NCI-H226 (cell line): ENCODE measurements around the gene EPB41L1.
A peak's percentile ranks its signal among the peaks of the same experiment; 100 is the strongest.

Experiments
- DNase-seq: peaks from one replicate; pipeline ENCODE4 v3.0.0-alpha.2; 2015

Gene EPB41L1

DNA sequence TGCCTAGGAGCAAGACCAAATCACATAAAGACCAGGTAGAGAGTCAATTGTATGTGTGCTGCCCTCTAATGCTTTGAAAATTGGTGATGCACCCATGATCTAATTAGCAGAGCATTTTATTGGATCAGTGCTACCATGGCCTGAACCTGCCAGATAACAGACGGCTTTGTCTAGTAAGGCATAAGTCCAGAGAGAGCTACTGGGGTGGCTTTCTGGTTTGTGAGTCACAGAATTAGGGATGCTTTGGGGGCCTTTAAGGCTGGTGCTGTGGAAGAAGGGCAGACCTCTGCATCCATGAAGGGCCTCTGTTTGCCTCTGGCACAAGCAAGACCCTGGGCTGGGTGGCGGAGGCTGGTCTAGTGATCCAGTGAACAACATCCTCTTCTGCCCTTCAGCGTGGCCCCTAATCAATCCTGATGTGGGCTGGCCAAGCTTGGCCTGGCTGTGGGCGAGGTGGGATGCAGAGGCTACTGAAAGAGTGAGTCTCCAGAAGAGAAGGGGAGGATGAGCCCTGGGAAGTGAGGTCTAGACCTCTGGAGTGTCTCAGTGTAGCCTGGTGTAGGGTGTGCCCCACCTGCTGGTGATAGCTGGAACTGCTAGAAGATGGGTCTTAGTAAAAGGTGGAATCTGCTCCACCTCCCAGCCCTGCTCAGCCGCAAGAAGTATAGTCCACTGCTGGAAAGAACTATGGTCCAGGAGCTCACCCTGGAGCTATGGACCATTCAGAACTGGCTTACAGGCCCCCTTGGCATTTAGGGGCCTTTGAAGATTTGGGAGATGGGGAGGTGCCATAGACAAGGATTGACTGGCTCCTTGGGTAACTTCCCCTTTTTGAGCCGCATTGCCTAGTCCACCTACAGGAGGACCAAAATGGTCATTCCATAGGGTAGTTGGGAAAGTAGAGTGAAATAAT is 45.1 kb downstream of the EPB41L1 start:
- DNase-seq = peak; percentile 28

DNA sequence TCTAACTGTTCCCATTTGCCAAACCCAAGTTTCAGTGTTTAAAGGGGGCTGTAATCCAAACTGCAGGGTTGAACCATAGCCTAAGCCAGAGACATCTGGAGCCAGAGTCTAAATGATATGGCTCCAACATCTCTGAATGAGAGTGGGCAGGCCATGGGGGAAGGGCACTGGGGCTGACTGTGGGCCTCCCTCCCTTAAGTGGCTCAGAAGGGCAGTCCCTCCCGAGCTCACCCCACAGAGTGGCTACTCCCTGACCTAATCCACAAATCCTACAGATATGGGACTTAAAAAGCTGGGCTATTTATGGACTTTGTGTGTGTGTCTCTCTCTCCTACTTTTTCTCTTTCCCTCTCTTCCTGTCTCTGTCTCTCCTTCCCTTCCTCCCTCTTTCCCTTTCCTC is 45.9 kb downstream of the EPB41L1 start:
- no peak for DNase-seq

DNA sequence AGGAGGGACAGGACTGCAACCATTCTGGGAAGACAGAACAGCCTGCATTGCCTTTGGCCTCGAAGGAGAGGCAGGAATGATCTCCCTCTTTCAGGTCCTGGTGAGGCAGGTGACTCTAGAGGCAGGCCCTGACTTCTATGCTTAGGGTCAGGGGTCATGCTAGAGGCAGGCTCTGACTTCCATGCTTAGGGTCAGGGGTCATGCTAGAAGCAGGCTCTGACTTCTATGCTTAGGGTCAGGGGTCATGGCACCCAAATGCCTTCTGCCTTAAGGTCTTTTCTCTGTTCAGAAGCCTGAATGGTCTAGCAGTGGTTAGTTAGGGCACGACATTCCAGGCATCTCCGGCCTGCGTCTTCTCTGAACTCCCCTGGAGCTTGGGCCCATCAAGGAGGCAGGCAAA is 46.7 kb downstream of the EPB41L1 start:
- DNase-seq = no peak

DNA sequence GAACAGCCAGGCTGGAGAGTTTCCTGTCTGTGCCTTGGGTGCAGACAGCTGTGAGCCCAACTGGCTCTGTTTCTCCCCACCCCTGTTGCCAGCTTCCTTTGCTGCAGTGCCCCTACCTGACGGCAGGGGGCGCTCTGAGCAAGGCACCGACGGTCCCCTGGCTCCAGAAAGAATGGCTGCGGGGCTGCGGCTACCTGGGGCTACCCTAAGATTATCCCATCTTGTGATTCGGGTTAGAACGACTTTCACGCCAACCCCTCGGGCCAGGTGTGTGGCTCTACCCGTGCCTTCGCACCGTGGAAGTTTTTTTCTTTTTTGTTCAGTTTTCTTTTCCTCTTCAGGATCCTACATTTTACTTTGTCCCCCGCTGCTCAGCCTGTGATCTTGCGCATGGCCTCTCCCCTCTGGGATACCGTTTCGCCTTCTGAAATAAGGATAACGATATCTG is 48.4 kb downstream of the EPB41L1 start:
- DNase-seq = peak; percentile 24

DNA sequence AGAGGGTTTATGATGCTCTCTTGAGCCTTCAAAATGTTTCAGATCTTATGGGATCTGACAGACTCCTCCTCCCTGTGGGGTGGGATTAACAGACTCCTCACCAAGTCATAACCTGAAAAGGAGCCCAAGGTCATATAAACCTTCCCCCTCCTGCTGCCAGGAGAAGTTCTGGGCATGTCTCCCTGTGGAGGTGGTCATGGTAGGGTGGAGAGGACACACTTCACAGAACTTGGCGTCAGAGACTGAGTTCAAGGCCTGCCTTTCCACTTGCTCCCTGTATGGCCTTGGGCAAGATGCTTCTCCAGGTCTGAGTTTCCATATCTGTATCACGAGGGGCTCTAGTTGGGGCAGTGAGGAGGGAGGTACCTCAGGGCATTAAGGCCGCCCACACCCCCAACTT is 49.3 kb downstream of the EPB41L1 start:
- no peak for DNase-seq

DNA sequence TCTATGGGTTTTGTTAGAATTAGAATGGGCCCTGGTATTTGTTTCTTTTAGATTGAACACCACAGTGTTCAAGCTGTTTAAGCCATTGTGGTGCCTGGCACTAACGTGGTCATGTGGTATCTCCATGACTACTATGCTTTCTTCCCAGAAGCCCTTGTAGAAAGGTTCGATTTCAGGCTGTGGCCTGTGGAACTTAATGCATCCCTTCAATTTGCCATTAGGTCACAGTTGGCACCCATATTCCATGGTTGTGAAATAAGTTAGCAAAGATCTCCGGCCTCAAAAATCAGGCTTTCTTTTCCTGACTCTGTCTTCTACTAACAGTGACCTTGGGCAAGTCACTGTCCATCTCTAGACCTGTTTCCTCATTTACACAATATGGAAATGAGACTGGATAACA is 50.5 kb downstream of the EPB41L1 start:
- no peak for DNase-seq

DNA sequence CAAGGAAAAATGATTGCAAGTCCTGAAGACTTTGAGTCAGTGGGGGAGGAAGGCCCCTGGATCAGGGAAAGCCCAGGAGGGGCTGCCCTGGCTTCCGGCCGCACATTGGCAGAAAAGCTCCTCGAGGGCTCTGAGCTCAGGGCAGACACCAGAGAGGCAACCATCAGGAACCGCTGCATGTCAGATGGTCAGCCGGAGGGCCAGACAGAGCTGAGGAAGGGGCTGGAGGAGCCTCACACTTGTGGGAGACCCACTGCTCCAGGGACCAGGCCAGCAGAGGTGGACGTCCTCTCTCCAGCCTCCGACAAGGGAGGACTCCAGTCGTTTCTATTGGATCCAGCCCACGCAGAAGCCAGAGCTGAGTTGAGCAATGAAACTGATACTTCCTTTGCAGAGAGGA is 51.5 kb downstream of the EPB41L1 start:
- no peak for DNase-seq

DNA sequence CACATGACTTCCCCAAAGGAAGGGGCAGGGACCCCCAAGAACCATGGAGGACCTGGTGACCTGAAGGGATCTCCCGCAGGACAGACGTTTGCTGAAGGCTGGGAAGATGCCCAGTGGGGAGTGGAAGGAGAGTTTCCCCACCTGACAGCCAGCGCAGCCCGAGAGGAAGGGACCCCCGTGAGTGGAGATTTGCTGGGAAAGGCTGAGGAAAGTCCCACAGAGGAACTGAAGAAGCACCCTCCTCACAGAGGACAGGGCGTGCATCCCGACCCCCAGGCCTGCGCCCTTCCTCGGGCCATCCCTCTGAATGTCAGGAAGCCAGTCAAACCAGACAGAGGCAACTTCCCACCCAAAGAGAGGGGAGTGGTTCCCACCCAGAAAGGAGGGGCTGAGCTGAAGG is 52.1 kb downstream of the EPB41L1 start:
- DNase-seq = no peak

DNA sequence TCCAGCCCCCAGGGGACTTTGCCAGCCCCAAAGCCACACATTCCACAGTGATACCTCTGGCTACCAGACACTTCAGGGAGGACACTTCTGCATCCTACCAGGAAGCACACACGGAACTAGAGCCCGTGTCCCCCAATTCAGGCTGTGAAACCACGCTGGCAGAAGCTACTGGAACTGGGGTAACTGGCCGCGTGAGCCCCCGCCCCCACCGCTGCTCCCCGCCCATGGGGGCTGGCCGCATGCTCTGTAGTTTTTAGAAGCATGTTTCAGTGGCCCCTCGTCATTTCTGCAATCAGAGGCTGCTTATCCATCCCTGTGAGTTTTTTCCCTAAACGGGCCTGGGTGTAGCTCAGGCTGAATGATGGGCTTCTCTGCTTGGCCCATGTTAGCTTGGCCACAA is 53.1 kb downstream of the EPB41L1 start:
- DNase-seq = no peak

DNA sequence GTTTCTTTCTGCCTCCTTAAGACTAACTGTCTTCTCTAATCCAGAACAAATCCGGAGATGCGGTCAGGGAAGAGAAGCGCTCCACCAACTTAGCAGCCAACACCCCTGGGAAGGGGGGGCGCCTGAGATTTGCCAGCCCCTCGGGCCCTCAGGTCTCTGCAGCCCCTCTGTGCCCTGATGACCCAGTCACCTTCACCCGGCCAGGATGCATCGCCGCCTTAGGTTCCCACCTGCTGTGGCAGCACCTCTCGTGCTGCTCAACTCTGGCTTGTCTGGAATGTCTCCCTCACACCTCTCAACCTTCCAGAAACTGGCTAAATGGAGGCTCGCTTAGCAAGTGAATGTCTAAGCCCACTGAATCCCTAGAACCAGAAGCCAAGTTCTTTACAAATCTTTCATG is 53.7 kb downstream of the EPB41L1 start:
- DNase-seq = no peak

DNA sequence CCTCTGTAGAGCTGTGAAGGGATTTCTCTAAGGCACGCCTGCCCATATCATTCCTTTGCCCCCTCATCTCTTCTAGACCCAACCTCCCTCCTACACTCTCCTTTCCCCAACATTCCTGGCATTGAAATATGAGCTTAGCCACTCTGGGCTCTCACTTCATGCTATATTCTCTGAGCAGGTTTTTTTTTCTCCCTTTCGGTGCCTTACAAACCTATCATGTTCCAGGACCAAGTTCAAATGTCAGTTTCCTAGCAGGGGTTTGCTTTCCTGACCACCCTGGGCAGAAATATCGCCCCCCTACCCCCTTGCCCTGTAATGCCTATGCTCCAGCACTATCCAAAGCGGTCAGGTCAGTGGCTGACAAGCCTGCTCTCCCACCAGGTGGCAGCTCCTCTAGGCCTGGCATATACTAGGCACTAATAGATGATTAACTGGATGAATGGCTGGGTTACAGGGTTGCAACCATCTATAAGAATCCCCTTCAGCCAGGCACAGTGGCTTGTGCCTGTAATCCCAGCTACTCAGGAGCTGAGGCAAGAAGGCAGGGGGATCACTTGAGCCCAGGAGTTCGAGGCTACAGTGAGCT is 56.0 kb downstream of the EPB41L1 start:
- DNase-seq = no peak

DNA sequence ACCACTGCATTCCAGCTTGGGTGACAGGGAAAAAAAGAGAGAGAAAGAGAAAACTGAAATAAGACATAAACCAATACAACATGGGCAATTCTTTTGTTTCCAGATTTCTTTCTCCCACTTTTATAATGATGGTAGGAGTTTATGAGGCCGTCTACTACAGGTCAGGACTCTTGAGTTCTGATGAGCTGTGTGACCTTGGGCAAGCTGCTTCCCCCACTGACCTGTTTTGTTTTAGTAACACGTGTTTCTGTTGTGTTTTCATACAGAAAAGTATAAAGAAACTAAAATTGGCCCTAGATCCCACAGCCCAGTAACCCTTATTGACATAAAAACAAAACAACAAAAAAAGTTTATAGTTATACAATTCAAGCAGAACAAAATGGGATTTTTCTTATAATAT is 58.8 kb downstream of the EPB41L1 start:
- DNase-seq = no peak

DNA sequence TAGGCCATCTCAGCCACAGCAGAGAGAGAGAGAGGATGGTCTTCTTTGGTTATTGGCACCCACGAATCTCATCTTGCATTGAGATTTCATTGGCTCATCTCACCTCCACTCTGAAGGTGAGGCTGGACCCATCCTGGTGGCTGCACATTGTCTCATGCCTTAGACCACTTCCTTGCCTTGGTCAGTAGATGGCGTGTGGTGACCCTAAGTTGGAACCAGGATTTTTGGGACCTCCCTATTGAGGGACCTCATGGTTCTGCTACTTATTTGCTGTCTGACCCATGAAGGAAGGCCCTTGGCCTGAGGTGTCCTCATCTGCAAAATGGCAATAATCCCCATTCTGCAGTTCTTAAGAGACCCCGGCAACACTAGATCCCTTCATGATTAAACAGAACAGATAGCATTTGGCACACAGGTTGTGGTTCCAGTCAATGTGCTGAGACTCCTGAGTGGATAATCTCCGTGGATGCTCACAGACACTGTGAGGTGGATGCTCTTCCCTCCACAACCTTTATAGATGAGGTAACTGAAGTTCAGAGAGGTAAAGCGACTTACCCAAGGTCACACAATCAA is 60.2 kb downstream of the EPB41L1 start:
- peak; percentile 36 for DNase-seq

DNA sequence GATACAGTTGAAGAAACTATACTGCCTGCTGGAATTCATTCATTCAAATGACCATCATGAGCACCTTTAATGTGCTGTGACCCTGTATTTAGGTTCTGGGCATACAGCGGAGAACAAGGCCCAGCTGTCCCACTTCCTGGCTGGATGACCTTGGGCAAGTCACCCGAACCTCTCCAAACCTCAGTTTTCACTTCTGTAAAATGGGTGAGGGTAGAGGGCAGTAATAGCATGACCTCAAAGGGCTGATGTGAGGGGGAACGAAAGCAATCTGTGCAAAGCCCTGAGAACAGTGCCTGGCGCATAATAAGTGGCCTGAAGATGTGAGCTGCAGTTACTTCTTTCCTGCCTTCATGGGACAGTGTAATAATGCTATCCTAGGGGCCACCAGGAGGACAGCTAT is 61.2 kb downstream of the EPB41L1 start:
- no peak for DNase-seq

DNA sequence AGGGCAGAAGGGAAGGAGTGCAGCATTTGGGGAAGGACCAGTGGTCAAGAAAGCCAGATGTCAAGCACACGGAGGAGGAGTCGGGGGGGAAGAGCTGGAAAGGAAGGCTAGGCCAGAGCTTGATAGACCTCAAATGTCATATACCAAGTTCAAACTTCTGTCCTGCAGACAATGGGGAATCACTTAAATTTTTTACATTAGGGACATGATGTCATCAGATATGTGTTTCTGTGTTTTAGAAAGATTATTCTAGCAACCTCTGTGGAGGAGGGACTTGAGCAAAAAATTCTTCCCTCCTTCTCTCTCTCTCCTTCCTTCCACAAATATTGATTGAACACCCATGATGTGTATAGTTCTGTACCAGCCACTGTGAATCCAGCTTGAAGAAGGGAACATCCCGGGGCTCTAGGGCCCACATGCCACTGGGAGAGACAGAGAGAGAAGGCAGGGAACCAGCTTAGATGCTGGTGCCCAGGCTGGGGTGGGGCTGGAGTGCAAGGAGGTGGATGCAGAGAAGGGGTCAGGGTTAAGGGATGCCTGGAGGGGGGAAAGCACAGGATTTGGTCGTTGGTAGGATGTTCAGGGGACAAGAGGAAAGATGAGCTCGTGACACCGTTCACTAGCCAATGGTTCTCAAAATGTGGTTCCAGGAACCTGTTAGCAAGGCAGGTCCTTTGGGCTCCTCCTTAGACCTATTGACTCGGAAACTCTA is 61.9 kb downstream of the EPB41L1 start:
- no peak for DNase-seq

DNA sequence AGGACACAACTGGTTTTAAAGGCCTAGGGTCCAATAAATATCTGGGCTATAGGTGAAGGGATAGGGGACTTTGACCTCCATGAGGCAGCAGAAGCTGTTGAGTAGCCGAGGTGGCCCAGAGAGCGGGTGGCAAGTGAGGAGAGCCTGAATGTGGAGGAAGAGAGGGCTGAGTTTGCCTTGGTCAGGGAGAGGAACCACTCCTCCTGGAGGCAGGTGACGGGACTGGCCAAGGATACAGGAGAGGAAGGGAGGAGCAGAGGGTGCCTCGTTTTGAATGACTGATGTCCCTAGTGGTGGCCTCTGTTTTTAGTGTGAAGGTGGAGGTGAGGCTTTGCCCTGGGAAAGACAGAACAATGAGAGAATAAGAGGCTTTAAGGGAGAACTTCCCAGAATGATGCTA is 62.7 kb downstream of the EPB41L1 start:
- no peak for DNase-seq

DNA sequence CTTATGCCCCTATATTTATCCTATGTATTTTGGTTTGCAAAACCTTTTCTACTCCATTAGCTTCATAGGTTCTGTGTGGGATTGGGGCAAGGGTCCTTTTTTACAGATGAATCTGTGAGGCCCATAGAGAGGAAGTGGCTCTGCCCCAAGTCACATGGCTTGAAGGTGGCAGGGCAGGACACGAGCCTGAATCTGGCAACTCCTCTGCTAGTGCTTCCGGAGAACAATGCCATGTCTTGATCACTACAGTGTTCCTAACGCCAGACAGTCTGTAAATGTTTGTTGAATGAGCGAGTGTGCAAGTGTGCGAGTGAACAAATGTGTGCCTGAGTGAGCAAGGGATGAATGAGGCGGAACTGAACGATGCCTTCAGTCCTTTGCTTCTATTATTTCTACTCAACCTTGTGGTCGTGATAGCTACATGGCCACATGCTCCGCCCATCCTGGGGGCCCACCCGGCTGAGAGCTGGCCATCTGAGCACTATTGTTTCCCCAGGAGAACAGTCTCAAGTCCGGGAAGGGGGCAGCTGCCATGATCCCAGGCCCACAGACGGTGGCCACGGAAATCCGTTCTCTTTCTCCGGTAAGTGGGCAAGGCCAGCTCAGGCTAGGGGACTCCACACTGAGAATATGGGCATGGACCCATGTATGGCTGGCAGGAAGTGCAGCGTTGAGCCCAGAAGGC is 64.0 kb downstream of the EPB41L1 start:
- no peak for DNase-seq

DNA sequence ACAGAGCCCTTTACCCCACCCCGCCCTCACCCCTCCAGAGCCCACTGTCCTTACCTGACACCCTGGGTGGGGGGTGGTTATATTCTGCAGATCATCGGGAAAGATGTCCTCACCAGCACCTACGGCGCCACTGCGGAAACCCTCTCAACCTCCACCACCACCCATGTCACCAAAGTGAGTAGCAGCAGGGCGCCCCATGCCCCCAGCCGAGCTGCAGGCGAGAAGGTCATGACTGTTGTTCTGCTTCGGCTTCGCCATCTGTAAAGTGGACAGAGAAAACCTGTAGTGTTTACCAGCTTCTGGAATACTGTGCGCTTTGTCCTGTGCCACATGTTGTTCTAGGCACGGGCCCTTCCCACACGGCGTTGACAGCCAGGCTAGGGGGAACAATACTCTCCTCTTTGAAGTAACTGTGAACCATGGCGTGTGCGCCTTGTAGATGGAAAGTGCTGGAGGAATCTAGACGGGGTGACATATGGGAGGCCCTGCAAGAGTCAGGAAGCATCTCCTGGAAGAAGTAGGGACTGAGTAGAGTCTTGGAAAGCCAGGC is 65.2 kb downstream of the EPB41L1 start:
- no peak for DNase-seq

DNA sequence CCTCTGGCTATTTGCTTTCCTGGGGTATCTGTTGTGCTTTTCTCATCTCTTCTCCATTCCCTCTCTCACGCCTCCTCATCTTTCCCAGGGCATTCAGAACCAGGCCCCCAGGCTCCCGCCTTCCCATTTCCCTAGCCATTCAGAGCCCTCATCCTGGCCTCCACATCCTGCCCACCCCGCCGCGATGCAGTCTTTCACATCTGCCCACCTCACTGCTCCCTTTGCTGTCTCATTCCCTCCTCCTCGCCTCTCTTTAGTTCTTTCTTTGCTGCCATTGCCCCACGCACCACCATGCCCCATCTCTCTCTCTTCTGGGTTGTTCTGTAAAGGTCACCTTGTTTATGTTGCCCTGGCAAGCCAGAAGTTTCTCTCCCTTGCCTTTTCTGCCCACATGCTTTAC is 71.1 kb downstream of the EPB41L1 start:
- DNase-seq = no peak

DNA sequence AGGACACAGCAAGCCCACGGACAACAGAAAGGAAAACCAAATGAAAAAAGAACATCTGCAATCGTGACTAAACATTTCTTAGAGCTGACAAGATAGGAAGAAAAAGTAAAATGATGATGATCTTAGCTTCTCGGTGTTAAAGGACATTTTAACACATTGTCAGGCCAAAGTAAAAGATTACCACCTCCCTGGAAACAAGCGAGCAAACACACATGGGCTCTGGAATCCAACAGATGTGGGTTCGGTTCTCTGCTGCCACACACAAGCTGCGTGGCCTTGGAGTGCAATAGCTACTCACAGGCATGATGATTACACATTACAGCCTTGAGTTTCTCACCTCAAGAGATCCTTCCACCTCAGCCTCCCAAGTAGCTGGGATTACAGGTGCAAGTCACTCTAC is 74.2 kb downstream of the EPB41L1 start:
- DNase-seq = no peak

DNA sequence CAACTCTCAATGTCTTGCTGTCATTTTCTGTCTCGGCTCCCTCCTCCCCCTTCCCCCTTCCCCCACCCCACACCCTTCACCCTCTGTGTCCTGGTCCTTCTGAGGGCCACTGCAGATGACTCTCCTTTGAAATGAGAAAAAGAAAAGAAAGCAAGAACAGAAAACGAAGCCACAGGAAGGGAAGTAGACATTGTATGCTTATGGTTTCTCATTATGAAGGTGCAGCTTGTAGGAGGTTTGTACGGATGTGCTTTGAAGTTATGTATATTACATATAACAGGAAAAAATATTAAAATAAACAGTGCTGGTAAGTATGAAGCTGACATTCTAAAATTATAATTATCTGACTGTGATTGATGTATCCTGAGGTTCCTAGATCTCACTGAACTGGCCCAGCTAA is 75.5 kb downstream of the EPB41L1 start:
- no peak for DNase-seq

DNA sequence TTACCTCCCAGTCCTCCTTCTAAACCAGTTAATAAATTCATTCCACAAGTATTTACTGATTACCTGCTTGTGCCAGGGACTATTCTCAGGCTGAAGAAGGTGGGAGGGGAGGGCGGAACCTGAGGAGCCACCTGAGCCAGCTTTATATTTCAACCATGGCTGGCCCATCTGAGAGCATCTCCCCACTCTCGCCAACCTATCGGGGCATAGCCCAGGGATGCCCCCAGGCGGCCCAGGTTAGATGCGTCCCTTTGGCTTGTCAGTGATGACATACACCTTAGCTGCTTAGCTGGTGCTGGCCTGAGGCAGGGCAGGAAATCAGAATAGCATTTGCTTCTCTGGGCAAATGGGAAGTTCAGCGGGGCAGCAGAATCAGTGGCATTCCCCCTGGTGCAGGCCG is 76.8 kb downstream of the EPB41L1 start:
- DNase-seq = no peak
